NCI-H128 (cell line): ENCODE data around the gene JPH4.
"Not testable (repeated sequence)": the region's sequence is repeated elsewhere in the genome, so short reads cannot be mapped to it uniquely, and the experiment has no call there.

Source experiments
- DNase-seq: peaks from one replicate; lab custom pipeline; 2025; ENCODE audit not compliant: unreplicated experiment; lab: John Stamatoyannopoulos, UW

Gene JPH4

DNA sequence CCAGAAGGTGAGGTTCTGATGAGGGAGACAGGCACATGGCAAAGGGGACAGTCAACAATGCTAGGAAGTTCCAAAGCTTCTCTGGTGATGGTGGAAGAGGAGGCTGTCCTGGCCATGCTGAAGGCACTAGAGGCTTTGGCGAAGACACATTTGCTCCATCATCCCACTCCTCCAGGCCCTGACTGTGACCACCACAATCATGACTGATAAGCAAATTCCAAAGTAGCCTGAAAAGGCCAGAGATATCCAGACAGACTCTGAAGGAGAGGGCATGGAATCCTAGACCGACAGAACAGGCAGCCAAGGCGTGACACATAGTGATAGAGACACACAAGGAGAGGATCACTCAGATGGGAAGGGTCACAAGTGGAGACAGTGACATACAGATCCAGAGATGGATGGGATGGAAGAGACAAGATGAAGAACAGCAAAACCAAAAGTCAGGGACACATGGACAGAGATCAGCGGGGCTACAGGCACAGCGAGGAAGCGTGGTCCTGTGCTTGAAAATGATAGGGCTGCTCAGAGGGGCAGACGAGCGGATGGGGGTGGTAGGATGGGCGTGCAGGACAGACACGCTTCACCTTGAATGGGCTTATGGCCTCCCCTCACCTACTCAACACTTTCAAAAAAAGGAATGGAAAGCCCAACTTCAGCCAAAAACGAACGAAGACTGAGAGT lies 28.3 kb downstream of the JPH4 start:
- DNase-seq: no peak

DNA sequence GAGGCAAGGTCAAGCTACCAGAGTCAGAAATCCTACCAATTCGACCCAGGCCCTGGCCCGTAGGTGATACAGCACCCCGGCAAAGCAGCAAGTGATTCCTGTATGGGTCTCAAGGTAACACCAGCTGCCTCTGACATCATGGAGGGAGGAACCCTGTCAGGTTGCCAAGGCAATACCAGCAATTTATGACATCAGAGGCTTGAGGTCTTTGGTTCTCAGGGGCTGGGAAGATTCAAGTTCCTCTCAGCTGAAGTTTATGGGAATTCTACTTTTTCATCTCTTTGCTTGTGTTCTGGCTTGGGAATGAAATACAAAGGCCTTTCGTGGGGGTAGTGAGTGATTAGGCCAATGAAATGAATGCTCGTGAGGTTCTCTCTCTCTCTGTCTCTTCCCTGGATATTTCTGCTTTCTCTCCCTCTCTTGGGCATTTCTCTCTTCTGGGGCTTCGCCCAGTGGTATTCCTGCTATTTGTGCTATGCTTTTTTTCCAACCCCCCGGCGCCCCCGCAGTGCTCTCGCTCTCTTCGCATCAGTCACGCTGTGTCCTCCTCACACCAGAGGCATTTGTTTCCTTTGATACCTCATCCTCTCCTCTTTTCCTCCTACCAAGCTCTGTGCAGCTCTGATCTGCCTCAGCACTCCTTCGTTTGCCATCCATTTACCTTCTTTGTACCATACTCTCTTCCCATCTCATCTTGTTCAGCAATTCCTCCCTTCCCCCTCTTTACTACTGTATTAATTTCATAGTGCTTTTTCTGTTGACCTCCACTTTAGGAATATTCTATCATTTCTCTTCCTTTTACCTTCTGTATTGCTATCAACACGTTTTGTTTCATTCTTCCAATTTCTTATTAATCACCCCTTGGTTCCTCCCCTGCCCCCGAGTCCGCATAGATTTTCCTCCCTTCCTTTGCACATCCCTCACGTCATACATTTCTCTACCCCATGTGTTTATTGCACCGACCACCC lies 30.0 kb downstream of the JPH4 start:
- no peak for DNase-seq

DNA sequence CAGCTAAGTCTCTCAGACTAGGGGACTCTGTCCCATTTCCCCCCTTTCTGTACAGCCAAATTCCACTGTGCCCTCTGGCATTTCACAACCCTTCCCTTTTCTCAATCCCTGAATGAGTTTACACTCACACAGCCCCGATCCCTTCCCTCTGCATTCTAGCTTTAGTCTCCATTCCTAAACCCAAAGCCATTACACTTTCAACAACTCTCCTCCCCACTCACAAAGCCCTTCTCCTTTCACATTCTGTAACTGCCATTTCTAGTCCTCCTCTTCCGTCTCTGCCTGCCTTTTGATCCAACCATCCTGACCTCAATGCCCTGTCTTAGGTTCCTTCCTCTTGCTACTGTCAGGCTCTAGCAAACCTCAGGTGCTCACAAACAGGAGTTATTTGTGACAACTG lies 30.7 kb downstream of the JPH4 start:
- DNase-seq: no peak

DNA sequence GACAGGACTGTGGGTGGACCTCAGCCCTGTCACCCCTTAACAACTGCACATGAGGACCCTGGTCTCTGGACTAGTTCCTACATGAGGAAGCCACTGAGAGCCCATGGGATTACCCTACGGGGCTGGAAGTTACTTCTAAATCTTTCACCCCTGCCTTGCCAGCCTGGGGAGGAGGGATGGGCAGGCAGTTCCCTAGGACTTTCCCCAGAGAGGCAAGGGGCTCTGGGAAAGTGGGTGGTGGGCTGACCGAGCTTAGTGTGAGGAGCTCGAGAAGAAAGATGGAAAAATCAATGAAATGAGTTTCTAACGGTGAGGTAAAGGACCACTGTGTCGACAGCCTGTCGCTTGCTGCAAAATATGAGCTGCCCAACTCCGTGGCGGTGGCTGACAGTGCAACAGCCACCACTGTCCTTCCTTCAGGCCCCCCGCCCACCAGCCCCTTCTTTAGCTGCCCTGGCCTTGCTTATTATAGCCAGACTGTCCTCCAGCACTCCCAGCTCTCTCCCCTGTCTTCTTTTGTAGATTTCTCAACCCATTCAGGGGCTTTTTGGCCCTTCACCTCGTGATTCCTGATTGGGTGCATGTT lies 32.0 kb downstream of the JPH4 start:
- DNase-seq: no peak

DNA sequence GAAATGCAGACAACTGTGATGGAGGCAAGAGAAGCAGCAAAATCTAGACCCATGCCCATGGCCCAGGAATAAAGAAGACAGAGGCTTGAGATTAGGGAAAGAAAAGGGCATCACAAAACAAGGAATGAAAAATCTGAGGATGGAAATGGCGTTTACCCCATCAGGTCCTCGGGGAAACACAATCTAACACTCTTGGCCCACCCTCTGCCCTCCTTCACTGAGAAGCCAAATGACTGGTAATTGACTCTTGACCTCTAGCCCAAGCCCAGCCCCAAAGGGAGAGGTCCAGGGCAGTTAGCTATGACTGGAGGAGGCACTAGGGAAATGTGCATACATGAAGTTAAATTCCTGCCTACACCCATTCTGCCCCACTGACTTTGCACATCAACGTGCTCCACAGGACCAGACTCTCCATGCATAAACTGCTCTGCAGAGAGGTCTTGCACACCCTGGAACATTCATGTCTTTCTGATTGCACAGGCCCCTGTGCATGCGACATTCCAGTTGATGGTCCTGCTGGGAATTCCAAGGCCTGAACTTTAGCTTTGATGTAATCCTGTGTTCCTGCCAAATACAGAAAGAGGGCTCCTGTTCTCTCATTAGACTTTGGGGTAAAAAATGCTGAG lies 32.7 kb downstream of the JPH4 start:
- DNase-seq: no peak

DNA sequence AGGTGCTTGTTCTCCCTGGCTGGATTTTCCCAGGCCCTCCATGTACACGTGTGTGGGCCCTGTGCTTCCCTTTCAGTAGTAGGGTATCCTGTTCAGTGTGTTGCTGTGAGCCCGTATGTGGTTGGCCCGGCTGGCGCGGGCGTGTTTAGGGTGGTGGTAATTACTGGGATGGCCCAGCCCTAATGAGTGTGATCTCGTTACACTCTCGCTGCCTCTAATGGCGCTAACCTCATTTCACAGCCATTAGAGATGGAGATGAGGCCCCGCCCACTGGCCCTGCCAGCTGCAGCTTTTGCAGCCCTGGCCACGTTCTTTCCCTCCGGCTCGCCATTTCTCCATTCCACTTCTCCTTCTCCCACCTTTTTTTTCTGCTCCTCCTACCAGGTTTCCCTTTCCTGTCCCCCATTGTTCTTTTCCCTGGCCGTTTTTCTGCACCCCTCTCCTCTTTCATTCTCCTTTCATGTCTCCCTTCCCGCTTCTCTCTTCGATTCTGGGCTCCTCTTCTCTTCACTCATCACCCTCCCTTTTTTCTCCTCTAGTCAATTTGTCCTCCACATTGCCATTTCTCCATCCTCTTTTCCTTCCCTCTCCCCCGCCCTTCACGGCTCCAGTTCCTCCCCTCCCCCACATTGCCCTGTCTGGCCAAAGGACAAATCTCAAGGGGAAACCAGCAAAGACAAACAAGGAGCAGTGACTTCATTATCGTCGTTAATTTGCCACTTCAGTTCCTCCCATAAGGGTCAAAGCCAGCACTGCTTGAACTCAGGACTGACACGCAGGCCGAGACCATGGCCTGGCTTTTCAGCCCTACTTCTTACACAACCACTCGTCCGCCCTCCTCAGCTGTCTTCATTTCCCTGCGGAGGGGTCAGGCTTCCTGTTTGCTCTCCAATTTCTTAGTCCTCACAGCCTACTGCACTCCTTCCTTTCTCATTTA lies 33.8 kb downstream of the JPH4 start:
- peak; percentile 76 for DNase-seq

DNA sequence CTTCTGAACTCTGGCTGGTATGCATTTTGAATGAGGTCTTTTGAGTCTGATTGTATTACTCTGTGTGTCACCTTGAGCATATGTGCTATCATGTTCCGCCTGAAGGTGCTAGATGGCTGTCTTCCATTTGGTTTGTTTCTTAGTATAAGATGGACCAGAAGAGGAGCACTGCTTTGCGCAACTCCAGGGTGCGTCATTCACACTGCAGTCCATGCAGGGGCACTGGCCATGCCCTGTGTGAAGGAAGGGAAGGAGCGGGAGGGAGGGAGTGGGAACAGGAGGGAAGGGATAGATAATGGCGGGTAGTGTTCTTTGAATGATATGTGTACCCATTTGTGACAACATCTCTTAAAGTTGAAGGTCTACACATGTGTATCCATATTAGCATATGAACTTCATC lies 35.2 kb downstream of the JPH4 start:
- no peak for DNase-seq

DNA sequence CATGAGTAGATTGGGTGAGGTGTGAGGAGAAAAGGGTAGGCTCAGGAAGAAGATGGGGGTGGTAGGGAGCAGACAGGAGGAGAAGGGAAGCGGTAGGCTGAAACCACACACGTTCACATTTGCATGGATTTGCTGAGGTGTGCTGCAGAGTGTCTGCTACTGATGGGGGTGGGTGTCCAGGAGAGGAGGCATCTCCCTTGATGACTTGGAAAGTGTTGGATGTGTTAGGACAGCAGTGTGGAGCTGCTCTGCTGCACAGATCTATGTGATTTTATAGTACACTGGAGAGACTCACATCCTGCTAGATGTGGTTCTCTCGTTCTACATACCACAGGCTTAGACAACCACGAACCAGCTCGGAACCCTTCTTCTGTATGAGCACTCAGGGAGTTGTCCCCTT lies 36.3 kb downstream of the JPH4 start:
- no peak for DNase-seq

DNA sequence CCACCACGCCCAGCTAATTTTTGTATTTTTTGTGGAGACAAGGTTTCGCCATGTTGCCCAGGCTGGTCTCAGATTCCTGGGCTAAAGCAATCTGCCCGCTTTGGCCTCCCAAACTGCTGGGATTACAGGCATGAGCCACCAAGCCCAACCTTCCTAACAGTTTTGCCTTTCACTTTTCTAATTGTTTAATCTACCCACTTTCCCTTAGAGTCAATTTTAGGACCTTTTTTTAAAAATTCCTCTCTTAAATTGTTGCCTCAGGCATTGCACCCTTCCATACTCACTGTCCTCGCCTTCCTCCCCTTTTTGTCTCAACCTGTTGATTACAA lies 38.5 kb downstream of the JPH4 start:
- DNase-seq: no peak

DNA sequence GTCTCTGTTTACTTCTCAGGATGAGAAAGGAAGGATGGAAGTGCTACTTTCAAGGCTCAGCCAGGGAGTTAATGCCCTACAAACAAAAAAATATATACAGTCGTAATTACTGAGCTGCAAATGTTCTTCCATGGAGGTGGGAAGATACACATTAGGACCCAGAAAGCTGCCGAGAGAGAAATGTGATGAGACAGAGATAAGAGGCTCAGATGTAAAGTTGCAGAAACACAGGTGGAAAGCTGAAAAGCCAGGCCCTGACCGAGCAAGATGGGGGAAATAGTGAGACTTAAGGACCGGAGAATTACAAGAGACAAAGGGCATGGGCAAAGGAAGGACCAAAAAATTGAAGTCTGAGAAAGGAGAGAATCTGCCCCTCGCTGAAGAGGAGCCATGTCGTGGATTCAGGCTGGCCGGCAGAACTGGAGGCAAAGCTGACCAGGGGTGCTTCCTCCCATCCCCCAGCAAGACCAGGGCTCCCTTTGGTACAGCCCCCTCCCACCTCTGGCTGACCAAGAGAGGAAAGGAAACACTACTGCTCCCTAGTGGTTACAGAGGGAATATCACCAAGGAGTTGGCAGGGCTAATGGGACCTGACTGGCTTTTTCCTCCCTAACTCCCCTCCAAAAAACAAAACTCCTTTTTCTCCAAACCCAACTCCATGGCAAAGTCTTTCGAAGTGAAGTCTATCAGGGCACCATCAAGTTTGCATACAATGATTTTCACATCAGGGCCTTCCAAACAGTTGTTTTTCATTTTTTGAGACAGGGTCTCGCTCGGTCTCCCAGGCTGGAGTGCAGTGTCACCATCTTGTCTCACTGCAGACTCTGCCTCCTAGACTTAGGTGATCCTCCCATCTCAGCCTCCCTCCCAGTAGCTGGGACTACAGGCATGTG lies 39.1 kb downstream of the JPH4 start:
- peak; percentile 41 for DNase-seq

DNA sequence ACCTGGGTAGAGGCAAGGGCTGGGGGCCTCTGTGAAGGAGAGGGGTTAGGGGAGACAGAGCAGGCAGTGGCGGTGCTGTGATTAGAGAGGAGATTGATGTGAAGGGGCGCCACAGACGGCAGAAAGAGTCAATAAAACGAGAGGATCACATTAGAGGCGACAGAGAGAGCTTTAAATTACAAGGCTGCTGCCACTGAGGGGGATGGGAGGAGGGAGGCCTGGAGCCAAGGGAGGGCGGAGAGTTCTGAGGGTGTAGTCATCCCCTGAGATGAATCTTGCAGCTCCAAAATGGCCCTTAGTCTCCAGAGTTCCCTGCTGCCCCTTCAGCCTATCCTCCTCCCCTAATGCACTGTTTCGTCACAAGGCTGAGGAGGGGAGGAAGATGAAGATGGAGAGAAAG lies 39.8 kb downstream of the JPH4 start:
- no peak for DNase-seq

DNA sequence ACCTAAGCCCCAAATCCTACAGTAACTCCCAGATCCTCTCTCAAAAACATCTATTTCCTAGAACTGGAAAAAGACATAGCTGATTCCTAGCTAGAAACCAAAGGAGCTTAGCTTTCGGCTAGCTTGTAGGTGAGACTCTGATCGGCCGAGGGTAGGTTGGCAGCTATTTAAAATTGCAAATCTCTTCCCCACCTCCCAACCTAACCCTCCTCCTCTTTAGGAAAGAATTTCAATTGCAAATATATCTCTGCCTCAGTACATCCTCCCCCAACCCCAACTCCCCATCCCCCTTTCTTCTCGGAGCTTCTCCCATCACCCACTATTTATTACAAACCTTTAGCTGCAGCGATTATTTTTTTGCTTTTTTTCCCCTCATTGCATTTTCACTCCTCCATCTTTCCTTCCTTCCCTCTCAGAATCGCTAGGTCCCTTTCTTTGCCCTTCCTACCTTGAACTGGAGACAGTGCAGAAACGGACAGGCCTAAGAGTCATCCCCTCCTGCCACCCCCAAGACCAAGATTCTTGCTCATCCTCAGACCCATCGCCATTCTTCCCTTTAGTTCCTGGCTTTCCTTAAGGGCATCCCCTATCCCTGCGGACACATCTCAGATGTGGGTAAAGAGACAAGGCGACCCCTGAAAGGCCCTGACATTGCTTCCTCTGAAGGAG lies 40.4 kb downstream of the JPH4 start:
- DNase-seq: no peak

DNA sequence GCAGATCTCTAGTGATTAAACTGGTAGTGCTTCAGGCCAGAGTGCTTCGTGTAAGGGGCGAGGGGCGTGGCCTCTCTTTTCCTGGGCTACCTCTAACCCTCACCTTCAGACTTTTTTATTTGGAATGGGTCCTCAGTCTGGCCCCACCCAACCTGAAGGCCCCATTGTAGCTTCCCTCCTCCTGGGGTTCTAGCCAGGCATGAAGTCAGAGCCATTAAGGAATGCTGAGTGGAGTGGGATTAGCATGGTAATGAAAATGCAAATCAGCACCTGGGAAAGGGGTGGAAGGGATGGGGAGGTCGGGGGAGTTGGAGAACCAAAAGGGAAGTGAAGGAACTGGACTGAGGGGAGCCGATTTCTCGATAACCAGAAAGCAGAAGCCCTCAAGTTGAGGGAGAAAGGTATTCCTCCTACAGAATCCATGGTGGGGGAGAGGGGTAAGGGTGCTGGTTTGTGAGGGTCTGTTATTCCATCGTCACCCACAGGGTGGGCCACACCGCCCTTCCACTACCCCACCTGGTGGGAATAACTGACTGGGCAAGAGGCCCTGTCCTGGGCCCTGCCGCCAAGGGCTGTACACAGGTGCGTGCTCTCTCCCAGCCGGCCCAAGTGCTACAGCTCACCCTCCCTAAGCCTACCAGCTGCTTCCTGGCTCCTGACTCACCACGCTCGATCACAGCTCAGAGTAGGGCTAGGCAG lies 41.1 kb downstream of the JPH4 start:
- DNase-seq: no peak

DNA sequence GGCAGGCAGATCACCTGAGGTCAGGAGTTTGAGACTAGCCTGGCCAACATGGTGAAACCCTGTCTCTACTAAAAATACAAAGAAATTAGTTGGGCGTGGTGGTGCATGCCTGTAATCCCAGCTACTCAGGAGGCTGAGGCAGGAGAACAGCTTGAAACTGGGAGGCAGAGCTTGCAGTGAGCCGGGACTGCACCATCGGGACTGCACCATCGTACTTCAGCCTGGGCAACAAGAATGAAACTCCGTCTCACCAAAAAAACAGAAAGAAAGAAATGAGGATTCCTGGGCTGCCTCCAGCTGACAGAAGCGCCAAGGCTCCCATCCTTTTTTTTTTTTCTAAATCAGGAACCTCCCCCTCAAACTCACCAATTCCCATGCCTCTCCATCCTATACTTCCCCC lies 41.7 kb downstream of the JPH4 start:
- DNase-seq: not testable (repeated sequence)

DNA sequence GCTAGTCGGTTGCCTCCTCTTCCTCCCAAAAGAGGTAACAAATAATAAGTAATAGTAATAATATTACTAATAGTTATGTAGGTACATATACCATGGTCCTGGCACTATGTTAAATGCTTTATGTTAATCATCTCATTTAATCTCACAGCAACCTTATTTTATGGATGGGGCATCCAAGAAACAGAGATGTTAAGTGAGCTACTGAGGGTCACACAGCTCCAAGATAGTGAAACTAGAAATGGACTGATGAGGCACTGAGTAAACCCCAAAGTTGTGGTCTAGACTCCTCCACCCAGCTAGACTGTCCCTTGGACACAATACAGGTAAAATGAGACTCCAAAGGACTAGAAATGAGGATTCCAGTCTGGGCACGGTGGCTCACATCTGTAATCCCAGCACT lies 42.1 kb downstream of the JPH4 start:
- no peak for DNase-seq

DNA sequence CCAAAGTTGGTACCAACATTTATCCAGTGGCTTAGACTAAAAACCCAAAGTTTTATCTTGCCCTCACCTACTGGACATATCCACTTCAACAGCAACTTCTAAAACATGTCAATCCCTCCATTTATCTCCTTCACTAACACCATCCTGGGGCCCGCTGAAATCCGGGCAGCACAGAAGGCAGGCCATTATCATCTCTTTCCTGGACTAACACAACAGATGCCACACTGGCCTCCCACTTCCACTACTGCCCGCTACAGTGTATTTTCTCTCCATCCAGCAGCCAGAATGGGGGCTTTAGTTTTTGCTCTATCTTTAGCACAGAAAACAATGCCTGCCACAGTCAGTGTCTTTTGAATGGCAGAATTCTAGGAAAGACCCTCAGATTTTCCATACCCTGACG lies 42.6 kb downstream of the JPH4 start:
- DNase-seq: no peak

DNA sequence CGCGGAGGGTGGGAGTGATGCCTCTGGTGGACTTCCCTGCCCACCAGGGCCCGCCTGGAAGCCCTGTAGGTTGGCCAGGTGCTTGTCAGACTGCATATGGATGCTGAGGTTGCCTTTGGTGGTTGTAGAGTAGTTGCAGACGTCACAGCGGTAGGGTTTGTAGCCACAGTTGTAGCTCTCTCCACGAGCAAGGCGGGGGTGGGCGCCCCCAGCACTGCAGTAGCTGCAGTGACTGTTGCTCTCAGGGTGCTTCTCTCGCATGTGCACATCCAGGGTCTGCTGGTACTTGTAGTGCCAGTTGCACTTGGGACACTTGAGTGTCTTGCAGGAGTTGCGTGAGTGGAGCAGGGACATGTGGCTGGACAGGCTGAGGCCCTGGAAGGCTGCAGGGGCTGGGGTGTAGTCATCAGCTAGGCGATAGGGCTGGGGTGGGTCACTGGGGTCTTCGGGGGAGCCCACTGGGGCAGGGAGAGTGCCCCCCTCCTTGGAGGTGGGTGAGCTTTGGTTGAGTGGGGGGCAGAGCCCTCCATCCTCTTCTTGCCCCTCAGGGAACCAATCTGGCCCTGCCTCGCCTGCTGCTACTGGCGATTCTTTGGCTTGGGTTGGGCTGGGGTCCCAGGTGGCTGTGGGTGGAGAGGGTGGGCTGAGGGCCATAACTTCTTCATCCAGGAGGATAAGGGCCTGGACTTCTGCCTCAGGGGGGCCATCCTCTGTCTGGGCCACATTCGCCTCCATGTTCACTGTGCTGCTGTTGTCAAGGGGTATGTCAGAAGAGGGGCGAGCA lies 44.7 kb downstream of the JPH4 start:
- DNase-seq: no peak

DNA sequence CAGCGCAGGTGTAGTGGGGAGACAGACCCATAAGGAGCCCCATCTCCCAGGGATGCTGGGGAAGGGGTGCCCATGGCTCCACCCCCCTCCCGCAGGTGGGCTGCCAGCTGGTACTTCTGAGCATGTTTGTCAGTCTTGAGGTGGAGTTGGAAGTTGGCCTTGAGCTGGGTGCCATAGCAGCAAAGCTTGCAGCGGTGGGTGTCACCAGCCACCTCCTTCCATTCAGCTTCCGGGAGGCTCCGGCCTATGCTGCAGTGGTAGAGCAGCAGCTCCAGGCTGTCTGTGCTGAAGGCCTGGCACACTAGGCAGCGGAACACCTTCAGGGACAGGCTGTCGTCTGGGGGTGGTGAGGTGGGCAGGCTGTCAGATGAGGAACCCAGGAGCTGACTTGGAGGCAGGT lies 45.9 kb downstream of the JPH4 start:
- DNase-seq: no peak
